ENCODE results near the gene FBXO38.

FBXO38 gene

GRCh38 chr5:148336704-148337435 lies 46.9 kb upstream of the FBXO38 start (continued):
- no peak for TF ChIP-seq ZNF362 (tag by site-specific recombination; IDR thresholded peaks at IDR 0.05)
- no peak for TF ChIP-seq ZNF830 (tag by site-specific recombination; IDR thresholded peaks at IDR 0.05; ENCODE audit: low read depth)
- TF ChIP-seq PRDM4 (tag by site-specific recombination; IDR thresholded peaks at IDR 0.05), result no peak
- no peak for TF ChIP-seq ZNF324 (tag by site-specific recombination; IDR thresholded peaks at IDR 0.05)
- no peak for TF ChIP-seq ZSCAN16 (tag by site-specific recombination; IDR thresholded peaks at IDR 0.05)
- TF ChIP-seq ZNF488 (tag by site-specific recombination; IDR thresholded peaks at IDR 0.05), result no peak

GRCh38 chr5:148342371-148343045 lies 41.2 kb upstream of the FBXO38 start:
- Histone ChIP-seq H3K27ac (ENCODE audit: extremely low read depth, low read depth, low read length) (no peak overlapping the region), H3K36me3 (ENCODE audit: control insufficient read depth in 2 of 2, insufficient read depth in 1 of 2, low read length in 2 of 2) (no peaks in the 10 kb centered on the region), H3K9me3 (ENCODE audit: control insufficient read depth, insufficient read depth, low read depth, low read length) (no peaks in the 10 kb centered on the region), H3K4me3 (ENCODE audit: low read depth, low read length) (no peak overlapping the region), H3K4me1 (ENCODE audit: control insufficient read depth, insufficient read depth, low read length) (no peaks in the 10 kb centered on the region)
- TF ChIP-seq ZEB2 (tag by site-specific recombination; IDR thresholded peaks at IDR 0.05) (no peak), ZNF707 (tag by site-specific recombination; IDR thresholded peaks at IDR 0.05) (no peak), ZNF560 (tag by site-specific recombination; IDR thresholded peaks at IDR 0.05; ENCODE audit: borderline replicate concordance) (no peak), ZNF155 (tag by site-specific recombination; IDR thresholded peaks at IDR 0.05) (no peak), ZNF202 (tag by site-specific recombination; IDR thresholded peaks at IDR 0.05; ENCODE audit: borderline replicate concordance) (no peak), ZNF488 (tag by site-specific recombination; IDR thresholded peaks at IDR 0.05) (no peak), ZNF639 (tag by site-specific recombination; IDR thresholded peaks at IDR 0.05) (no peak), ZFP37 (tag by site-specific recombination; IDR thresholded peaks at IDR 0.05) (no peak), ZNF112 (tag by site-specific recombination; IDR thresholded peaks at IDR 0.05) (no peak), BCL11B (tag by site-specific recombination; IDR thresholded peaks at IDR 0.05; ENCODE audit: low read depth) (no peak)
- ChIA-PET POLR2A (no interaction called here), CTCF (interaction anchor here (1.7 kb wide), 1 partner anchor 32 kb away, joined by 9 read pairs; no protein-coding TSS in a partner anchor)

- H3K4me3 ChIP-seq (ENCODE audit: low read depth, low read length), result no peak overlapping the region
- ChIA-PET CTCF (interaction anchor here (1.7 kb wide), 1 partner anchor 31 kb away, joined by 9 read pairs; no protein-coding TSS in a partner anchor), POLR2A (no interaction called here)
- TF ChIP-seq HIC1 (tag by site-specific recombination; IDR thresholded peaks at IDR 0.05), result no peak
- no peak for TF ChIP-seq ZBTB26 (tag by site-specific recombination; optimal IDR thresholded peaks at IDR 0.05)
- TF ChIP-seq ZNF426 (tag by site-specific recombination; IDR thresholded peaks at IDR 0.05), result no peak
- no peak for TF ChIP-seq ZNF660 (tag by site-specific recombination; IDR thresholded peaks at IDR 0.05)
Measured at GRCh38 chr5:148343046-148343407, 40.7 kb upstream of the FBXO38 start.

More at GRCh38 chr5:148343046-148343407, 40.7 kb upstream of the FBXO38 start:
- no peaks in the 10 kb centered on the region for H3K4me1 ChIP-seq (ENCODE audit: control insufficient read depth, insufficient read depth, low read length)
- H3K36me3 ChIP-seq (ENCODE audit: control insufficient read depth in 2 of 2, insufficient read depth in 1 of 2, low read length in 2 of 2), result no peaks in the 10 kb centered on the region
- no peak overlapping the region for H3K27ac ChIP-seq (ENCODE audit: extremely low read depth, low read depth, low read length)
- H3K9me3 ChIP-seq (ENCODE audit: control insufficient read depth, insufficient read depth, low read depth, low read length), result no peaks in the 10 kb centered on the region
